CD4-positive, alpha-beta T cell treated with Interleukin-17A for 1 hour (primary cell): ENCODE results near the gene PRELP.

ENCODE experiments used
- DNase-seq: peaks from one replicate; pipeline ENCODE4 v3.0.0-alpha.2; 2020

PRELP gene

DNA sequence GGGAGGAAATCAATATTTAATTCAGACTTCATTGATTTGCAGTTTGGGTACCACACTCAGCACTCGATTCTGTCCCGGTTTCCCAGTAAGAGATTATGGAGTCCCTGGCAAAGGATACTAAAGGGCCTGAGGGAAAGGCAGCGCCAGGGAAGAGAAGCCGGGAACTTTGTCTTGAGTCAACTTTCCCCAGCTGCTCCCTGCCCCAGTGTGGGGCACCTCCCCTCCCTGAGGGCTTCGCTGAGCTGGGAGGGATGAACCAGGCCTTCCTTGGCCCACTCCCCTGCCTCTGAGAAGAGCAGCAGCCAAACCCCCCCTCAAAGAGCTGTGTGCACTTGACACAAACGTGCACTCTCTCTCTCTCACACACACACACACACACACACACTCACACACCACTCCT, 51.0 kb downstream of the PRELP start:
- no peak for DNase-seq

DNA sequence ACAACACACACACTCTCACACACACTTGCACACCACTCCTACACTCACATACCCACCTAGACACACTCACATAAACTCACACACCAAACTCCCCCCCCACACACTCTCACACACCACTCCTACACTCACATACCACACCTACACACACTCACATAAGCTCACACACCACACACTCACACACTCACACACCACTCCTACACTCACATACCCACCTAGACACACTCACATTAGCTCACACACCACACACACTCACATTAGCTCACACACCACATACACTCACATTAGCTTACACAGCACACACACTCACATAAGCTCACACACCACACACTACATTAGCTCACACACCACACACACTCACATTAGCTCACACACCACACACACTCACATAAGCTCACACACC, 51.4 kb downstream of the PRELP start:
- DNase-seq, result no peak

DNA sequence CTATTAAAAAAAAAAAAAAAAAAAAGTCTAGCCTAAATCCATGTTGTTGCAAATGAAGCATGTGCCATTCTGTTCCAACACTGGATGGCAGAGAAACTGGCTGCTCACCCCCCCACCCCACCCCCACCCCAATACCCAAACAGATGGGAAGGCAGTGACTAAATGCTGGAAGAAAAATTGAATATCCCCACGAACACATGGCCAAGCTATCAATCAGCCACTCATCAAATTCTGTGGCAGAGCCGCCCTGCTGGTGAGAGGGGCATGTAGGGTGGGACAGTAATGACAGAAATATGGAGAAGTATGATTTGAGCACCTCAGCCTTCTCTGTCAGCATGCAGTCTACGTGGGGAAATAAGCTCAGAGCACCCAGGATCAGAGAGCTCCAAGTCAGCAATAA, 52.5 kb downstream of the PRELP start:
- DNase-seq, result no peak

- no peak for DNase-seq
Measured at GRCh38 chr1:203528976-203529835, 53.6 kb downstream of the PRELP start.

- DNase-seq, result no peak
Measured at GRCh38 chr1:203531063-203531462, 55.5 kb downstream of the PRELP start.

DNA sequence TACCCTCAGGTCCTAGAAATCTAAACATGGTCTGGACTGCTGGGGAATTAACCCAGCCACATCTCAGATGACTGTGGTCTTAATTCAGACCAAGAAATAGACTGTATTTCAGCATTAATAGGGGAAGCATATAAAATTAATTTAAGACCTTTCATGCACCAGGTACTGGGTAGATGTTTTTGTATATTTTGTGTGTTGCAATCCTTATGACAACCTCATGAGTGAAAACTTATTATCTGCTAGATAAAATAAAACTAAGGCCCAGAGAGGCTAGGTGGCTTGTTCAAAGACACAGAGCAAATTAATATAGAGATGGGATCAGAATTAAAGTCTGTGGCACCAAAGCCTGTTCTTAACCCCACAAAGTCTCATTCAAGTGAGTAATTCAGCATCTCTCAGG, 58.4 kb downstream of the PRELP start:
- no peak for DNase-seq

DNA sequence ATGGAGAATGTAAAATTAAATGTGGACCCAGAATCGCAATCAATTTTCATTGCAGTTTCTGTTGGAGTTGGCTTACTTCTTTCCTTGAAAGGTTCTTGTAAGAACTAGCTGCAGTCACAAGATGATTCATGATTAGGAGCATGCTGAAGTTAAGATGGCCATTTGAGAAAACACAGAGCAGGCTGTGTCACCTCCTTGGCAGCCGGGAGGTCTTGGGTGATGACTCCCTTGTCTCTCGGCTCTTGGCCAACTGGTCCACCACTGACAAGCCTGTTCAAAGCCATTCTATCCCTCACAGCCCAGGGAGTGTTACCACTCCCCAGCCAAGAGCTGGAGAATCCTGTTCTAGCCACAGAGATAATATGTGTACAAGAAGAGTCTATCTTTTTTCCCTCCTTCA, 58.9 kb downstream of the PRELP start:
- DNase-seq, result no peak

DNA sequence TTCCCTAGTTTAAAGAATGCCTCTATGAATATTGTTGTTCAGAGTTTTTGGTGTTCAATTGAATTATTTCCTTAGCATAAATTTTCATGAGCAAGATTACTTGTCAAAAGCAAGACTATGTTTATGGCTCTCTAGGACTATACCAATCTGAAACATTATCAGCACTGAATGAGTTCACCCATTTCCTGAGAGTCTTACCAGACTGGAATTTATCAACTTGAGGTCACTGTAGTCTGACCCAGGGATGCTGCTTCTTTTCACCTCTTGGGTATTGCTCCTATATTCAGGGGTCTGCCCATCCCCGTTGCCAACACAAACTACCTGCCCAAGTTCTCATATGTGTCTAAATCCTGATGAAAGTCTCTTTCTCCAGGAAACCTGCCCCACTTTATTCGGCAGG, 61.0 kb downstream of the PRELP start:
- DNase-seq, result no peak

- no peak for DNase-seq
Measured at GRCh38 chr1:203536980-203537455, 61.4 kb downstream of the PRELP start.

GRCh38 chr1:203537806-203538464, 62.3 kb downstream of the PRELP start:
- DNase-seq, result peak; percentile 21

DNA sequence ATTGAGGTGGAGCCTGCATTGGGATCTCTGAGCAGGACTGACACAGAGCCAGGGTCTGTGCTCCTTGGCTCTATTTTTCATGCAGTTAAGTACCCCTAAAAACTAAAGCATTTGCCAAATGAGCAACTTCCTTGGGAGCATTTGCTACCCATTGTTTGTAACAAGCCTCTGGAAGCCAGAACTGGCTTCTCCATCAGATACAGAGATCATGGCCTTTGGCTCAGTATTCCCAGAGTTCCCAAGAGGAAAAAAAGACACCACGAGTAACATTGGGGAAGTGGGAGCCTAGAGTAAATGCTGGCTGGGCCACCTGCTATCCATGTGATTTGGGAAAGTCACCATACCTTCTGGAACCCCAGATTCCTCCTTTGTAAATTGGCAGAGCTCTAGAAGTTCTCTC, 63.1 kb downstream of the PRELP start:
- no peak for DNase-seq

- DNase-seq, result no peak
Measured at GRCh38 chr1:203539831-203540546, 64.4 kb downstream of the PRELP start.
